K562 (cell line): Measurements from ENCODE around the gene DNAH17. TPM values are rescaled to one million over a fixed set of nuclear protein-coding genes. Genes with fewer than 3 reads are reported as not detected.

Experiments used
- BCL6 ChIP-seq: fragments of 250-450 bp; sonication (Bioruptor Pico); IDR thresholded peaks from 2 replicates; pipeline ENCODE4 v1.4.0; 2020
- CTBP1 ChIP-seq: fragments of 450-650 bp; IDR thresholded peaks from 2 replicates; pipeline ENCODE4 v1.6.1; 2016; ENCODE audit warnings: borderline replicate concordance
- FUS ChIP-seq: fragments of 200-400 bp; formaldehyde crosslinking; optimal IDR thresholded peaks from 2 replicates; pipeline ENCODE3; 2017; ENCODE audit warnings: low read depth, low read length
- GTF2A2 ChIP-seq: IDR thresholded peaks from 2 replicates; pipeline ENCODE4 v1.6.1; 2016; ENCODE audit warnings: mild to moderate bottlenecking, missing genetic modification characterization, missing compliant biosample characterization
- ILK ChIP-seq: fragments of 450-650 bp; IDR thresholded peaks from 2 replicates; pipeline ENCODE4 v1.6.1; 2016; ENCODE audit warnings: missing genetic modification characterization, low read depth, mild to moderate bottlenecking, missing compliant biosample characterization, moderate library complexity, borderline replicate concordance
- PHB2 ChIP-seq: fragments of 450-650 bp; IDR thresholded peaks from 2 replicates; pipeline ENCODE4 v1.6.1; 2017; ENCODE audit warnings: low read depth
- POLR2AphosphoS5 ChIP-seq: IDR thresholded peaks from 2 replicates; pipeline ENCODE4 v1.6.1; 2011; ENCODE audit warnings: mild to moderate bottlenecking, low read depth, low read length, moderate library complexity; ENCODE audit not compliant: control insufficient read depth, insufficient read depth
- PTRF ChIP-seq: fragments of 450-650 bp; IDR thresholded peaks from 2 replicates; pipeline ENCODE4 v1.6.1; 2016; ENCODE audit warnings: mild to moderate bottlenecking, missing genetic modification characterization, missing compliant biosample characterization
- PYGO2 ChIP-seq: fragments of 450-650 bp; IDR thresholded peaks from 2 replicates; pipeline ENCODE4 v1.6.1; 2016; ENCODE audit warnings: mild to moderate bottlenecking, missing genetic modification characterization, moderate library complexity, missing compliant biosample characterization
- RAD51 ChIP-seq: fragments of 450-650 bp; IDR thresholded peaks from 2 replicates; pipeline ENCODE4 v1.7.1; 2016; ENCODE audit warnings: low read depth, mild to moderate bottlenecking, borderline replicate concordance
- RCOR1 ChIP-seq, 2 experiments: IDR thresholded peaks; 2 replicates each; pipeline ENCODE4 v1.6.1; 2012; ENCODE audit warnings: low read depth in 2 of 2, low read length in 2 of 2, borderline replicate concordance in 1 of 2, improper control_type of control experiment in 1 of 2
- TCFL5 ChIP-seq: fragments of 250-450 bp; sonication (Bioruptor Pico); conservative IDR thresholded peaks from 2 replicates; pipeline ENCODE4 v1.6.1; 2021; ENCODE audit warnings: mild to moderate bottlenecking, moderate library complexity, matching md5 sums
- USF2 ChIP-seq: sonication (generic); formaldehyde crosslinking; IDR thresholded peaks from 2 replicates; pipeline ENCODE4 v1.5.0; 2020; ENCODE audit warnings: missing genetic modification reagents
- ZNF551 ChIP-seq: fragments of 250-450 bp; sonication (Bioruptor Pico); IDR thresholded peaks from 2 replicates; pipeline ENCODE4 v1.5.0; 2021; ENCODE audit warnings: mild to moderate bottlenecking, moderate library complexity
- ZNF561 ChIP-seq: fragments of 450-650 bp; formaldehyde crosslinking; conservative IDR thresholded peaks from 2 replicates; pipeline ENCODE4 v1.4.0; 2020; ENCODE audit warnings: mild to moderate bottlenecking, moderate library complexity
- ZNF583 ChIP-seq: fragments of 250-450 bp; sonication (Bioruptor Pico); IDR thresholded peaks from 2 replicates; pipeline ENCODE4 v1.4.0; 2020
- ZNF589 ChIP-seq: fragments of 200-800 bp; sonication (Bioruptor generic); IDR thresholded peaks from 2 replicates; pipeline ENCODE4 v1.6.1; 2016; ENCODE audit warnings: low read depth, missing genetic modification characterization, missing compliant biosample characterization
- polyA plus RNA-seq, 8 experiments: library from polyadenylated mRNA; depleted of rRNA in 4 of 8; stranded (reverse) in 5 of 8; unstranded in 3 of 8; fragments of >200 nt; fragmentation: Nextera tagmentation in 2 of 8; fragmentation: Illumina TruSeq in 1 of 8; extraction: Ambion mirVana in 2 of 8; extraction: Trizol in 1 of 8; gene quantifications; 2 replicates each; pipeline versions ENCODE4 v1.2.1 to v1.2.3, GENCODE V29; 2011 to 2014; ENCODE audit warnings: inconsistent platforms in 1 of 8, missing spikeins in 1 of 8
- total RNA-seq, 7 experiments: library from RNA; depleted of rRNA in 6 of 7; stranded (reverse); fragments of >200 nt in 6 of 7; fragmentation: Illumina TruSeq in 2 of 7; extraction: Trizol in 2 of 7; gene quantifications; 2 replicates each; pipeline versions ENCODE4 v1.2.1 to v1.2.3, GENCODE V29; 2011 to 2021; ENCODE audit warnings: low replicate concordance in 1 of 7
- TF ChIP-seq, protein P1 (sequence below): fragments of 450-650 bp; formaldehyde crosslinking; IDR thresholded peaks from 2 replicates; pipeline ENCODE4 v1.4.0; 2022; ENCODE audit warnings: missing genetic modification characterization
- TF ChIP-seq, protein P2 (sequence below): fragments of 200-800 bp; sonication (Bioruptor generic); IDR thresholded peaks from 2 replicates; pipeline ENCODE4 v1.6.1; 2017; ENCODE audit warnings: missing genetic modification characterization, missing compliant biosample characterization
- TF ChIP-seq, protein P3 (sequence below): fragments of 250-450 bp; sonication (Bioruptor Pico); IDR thresholded peaks from 2 replicates; pipeline ENCODE4 v1.8.0; 2022; ENCODE audit warnings: moderate library complexity, mild to moderate bottlenecking, inconsistent platforms

Gene DNAH17
- total and polyA plus RNA-seq, 9 of the 15 experiments (the other 6 are each of a cell fraction or from before 2014, with no cell fraction given) = under 0.01 to 0.06 (median 0.03) TPM; not detected in 5

GRCh38 chr17:78598013-78598471 is 20.8 kb upstream of the DNAH17 start (continued):
- TF ChIP-seq ILK (tag) = peak; percentile 71; the same call in 1 of the 2 replicates
- TF ChIP-seq TCFL5 = 0 out of 2 replicates have a peak, but pooled peaks have one; percentile 29
- no peak for TF ChIP-seq PHB2
- peak; percentile 76 for TF ChIP-seq RAD51
- no peak for TF ChIP-seq ZNF551 (CRISPR knock-in tag)
- TF ChIP-seq ZNF561 (CRISPR knock-in tag) = 0 out of 2 replicates have a peak, but pooled peaks have one; percentile 33
- TF ChIP-seq, protein P1, sequence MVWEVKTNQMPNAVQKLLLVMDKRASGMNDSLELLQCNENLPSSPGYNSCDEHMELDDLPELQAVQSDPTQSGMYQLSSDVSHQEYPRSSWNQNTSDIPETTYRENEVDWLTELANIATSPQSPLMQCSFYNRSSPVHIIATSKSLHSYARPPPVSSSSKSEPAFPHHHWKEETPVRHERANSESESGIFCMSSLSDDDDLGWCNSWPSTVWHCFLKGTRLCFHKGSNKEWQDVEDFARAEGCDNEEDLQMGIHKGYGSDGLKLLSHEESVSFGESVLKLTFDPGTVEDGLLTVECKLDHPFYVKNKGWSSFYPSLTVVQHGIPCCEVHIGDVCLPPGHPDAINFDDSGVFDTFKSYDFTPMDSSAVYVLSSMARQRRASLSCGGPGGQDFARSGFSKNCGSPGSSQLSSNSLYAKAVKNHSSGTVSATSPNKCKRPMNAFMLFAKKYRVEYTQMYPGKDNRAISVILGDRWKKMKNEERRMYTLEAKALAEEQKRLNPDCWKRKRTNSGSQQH (CRISPR knock-in tag) = peak; percentile 75; the same call in 1 of the 2 replicates
- TF ChIP-seq, protein P2, sequence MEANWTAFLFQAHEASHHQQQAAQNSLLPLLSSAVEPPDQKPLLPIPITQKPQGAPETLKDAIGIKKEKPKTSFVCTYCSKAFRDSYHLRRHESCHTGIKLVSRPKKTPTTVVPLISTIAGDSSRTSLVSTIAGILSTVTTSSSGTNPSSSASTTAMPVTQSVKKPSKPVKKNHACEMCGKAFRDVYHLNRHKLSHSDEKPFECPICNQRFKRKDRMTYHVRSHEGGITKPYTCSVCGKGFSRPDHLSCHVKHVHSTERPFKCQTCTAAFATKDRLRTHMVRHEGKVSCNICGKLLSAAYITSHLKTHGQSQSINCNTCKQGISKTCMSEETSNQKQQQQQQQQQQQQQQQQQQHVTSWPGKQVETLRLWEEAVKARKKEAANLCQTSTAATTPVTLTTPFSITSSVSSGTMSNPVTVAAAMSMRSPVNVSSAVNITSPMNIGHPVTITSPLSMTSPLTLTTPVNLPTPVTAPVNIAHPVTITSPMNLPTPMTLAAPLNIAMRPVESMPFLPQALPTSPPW (CRISPR knock-in tag) = 0 out of 2 replicates have a peak, but pooled peaks have one; percentile 11
- TF ChIP-seq FUS = no peak
- peak in 1 of 2 experiments; percentile 53; a peak in 1 of 4 replicates for TF ChIP-seq RCOR1 (IDR thresholded peaks at IDR 0.05; ENCODE audit: borderline replicate concordance in 1 of 2, low read depth in 2 of 2, low read length in 2 of 2)
- peak; percentile 67 for TF ChIP-seq PTRF (tag)
- peak; percentile 86 for TF ChIP-seq ZNF583 (CRISPR knock-in tag)
- no peak for TF ChIP-seq BCL6 (CRISPR knock-in tag)
- 0 out of 2 replicates have a peak, but pooled peaks have one; percentile 8 for TF ChIP-seq PYGO2 (tag)
- peak; percentile 94 for TF ChIP-seq ZNF589
- 0 out of 2 replicates have a peak, but pooled peaks have one; percentile 65 for TF ChIP-seq GTF2A2 (tag)
- TF ChIP-seq, protein P3, sequence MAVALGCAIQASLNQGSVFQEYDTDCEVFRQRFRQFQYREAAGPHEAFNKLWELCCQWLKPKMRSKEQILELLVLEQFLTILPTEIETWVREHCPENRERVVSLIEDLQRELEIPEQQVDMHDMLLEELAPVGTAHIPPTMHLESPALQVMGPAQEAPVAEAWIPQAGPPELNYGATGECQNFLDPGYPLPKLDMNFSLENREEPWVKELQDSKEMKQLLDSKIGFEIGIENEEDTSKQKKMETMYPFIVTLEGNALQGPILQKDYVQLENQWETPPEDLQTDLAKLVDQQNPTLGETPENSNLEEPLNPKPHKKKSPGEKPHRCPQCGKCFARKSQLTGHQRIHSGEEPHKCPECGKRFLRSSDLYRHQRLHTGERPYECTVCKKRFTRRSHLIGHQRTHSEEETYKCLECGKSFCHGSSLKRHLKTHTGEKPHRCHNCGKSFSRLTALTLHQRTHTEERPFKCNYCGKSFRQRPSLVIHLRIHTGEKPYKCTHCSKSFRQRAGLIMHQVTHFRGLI (CRISPR knock-in tag) = peak; percentile 66; the same call in 1 of the 2 replicates
- no peak for TF ChIP-seq POLR2AphosphoS5
- peak; percentile 80 for TF ChIP-seq USF2 (CRISPR knock-in tag)
- TF ChIP-seq CTBP1 = peak; percentile 21; the same call in 1 of the 2 replicates
